Ishikawa (cell line): Measurements from ENCODE around the gene CLDN5.

Experiments used
- CEBPB ChIP-seq: IDR thresholded peaks from 2 replicates; pipeline ENCODE4 v1.6.1; 2012
- CREB1 ChIP-seq: IDR thresholded peaks from 2 replicates; pipeline ENCODE4 v1.6.1; 2012; ENCODE audit warnings: low read depth
- EGR1 ChIP-seq: IDR thresholded peaks from 2 replicates; pipeline ENCODE4 v1.6.1; 2012
- EP300 ChIP-seq: IDR thresholded peaks from 2 replicates; pipeline ENCODE4 v1.6.1; 2012; ENCODE audit warnings: borderline replicate concordance
- FOXM1 ChIP-seq: IDR thresholded peaks from 2 replicates; pipeline ENCODE4 v1.6.1; 2012; ENCODE audit warnings: low read depth, borderline replicate concordance
- NFIC ChIP-seq: IDR thresholded peaks from 2 replicates; pipeline ENCODE4 v1.6.1; 2012
- RAD21 ChIP-seq: IDR thresholded peaks from 2 replicates; pipeline ENCODE4 v1.6.1; 2012; ENCODE audit warnings: low read depth
- TAF1 ChIP-seq: IDR thresholded peaks from 2 replicates; pipeline ENCODE4 v1.6.1; 2012; ENCODE audit warnings: low read depth, mild to moderate bottlenecking
- TCF12 ChIP-seq: IDR thresholded peaks from 2 replicates; pipeline ENCODE4 v1.6.1; 2012; ENCODE audit warnings: low read depth
- TEAD4 ChIP-seq: IDR thresholded peaks from 2 replicates; pipeline ENCODE4 v1.6.1; 2012
- YY1 ChIP-seq: IDR thresholded peaks from 2 replicates; pipeline ENCODE4 v1.6.1; 2012; ENCODE audit warnings: low read depth
- ZBTB7A ChIP-seq: IDR thresholded peaks from 2 replicates; pipeline ENCODE4 v1.6.1; 2012; ENCODE audit warnings: low read depth
- TF ChIP-seq, protein P1 (sequence below): IDR thresholded peaks from 2 replicates; pipeline ENCODE4 v1.6.1; 2012; ENCODE audit warnings: low read depth, mild to moderate bottlenecking
- TF ChIP-seq, protein P2 (sequence below): IDR thresholded peaks from 2 replicates; pipeline ENCODE4 v1.6.1; 2012
- TF ChIP-seq, protein P3 (sequence below): IDR thresholded peaks from 2 replicates; pipeline ENCODE4 v1.6.1; 2012

The CLDN5 gene

DNA sequence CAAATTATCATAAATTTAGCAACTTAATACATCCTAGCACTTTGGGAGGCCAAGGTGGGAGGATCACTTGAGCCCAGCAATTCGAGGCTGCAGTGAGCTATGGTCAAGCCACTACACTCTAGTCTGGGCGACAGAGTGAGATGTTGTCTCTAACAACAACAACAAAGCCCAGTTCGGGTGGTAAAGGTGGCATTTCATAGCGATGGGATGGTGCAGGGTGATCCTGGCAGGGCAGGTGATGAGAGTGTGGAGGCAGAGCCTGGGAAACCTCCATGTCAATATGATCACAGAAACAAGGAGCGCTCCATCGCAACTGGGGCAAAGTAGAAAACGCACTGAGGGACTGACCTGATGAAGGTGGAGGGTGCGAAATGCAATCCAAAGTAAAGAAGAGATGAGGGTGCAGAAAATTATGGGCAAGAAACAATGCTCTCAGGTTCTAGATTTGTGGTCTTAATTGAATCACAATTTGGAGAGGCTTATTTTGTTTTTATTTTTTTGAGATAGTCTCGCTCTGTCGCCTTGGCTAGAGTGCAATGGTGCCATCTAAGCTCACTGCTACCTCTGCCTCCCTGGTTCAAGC, 32.8 kb upstream of the CLDN5 start:
- TF ChIP-seq ZBTB7A = no peak
- TF ChIP-seq EGR1 = no peak
- TF ChIP-seq NFIC = no peak
- TF ChIP-seq, protein P1, sequence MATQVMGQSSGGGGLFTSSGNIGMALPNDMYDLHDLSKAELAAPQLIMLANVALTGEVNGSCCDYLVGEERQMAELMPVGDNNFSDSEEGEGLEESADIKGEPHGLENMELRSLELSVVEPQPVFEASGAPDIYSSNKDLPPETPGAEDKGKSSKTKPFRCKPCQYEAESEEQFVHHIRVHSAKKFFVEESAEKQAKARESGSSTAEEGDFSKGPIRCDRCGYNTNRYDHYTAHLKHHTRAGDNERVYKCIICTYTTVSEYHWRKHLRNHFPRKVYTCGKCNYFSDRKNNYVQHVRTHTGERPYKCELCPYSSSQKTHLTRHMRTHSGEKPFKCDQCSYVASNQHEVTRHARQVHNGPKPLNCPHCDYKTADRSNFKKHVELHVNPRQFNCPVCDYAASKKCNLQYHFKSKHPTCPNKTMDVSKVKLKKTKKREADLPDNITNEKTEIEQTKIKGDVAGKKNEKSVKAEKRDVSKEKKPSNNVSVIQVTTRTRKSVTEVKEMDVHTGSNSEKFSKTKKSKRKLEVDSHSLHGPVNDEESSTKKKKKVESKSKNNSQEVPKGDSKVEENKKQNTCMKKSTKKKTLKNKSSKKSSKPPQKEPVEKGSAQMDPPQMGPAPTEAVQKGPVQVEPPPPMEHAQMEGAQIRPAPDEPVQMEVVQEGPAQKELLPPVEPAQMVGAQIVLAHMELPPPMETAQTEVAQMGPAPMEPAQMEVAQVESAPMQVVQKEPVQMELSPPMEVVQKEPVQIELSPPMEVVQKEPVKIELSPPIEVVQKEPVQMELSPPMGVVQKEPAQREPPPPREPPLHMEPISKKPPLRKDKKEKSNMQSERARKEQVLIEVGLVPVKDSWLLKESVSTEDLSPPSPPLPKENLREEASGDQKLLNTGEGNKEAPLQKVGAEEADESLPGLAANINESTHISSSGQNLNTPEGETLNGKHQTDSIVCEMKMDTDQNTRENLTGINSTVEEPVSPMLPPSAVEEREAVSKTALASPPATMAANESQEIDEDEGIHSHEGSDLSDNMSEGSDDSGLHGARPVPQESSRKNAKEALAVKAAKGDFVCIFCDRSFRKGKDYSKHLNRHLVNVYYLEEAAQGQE = no peak
- TF ChIP-seq, protein P2, sequence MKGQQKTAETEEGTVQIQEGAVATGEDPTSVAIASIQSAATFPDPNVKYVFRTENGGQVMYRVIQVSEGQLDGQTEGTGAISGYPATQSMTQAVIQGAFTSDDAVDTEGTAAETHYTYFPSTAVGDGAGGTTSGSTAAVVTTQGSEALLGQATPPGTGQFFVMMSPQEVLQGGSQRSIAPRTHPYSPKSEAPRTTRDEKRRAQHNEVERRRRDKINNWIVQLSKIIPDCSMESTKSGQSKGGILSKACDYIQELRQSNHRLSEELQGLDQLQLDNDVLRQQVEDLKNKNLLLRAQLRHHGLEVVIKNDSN = no peak
- TF ChIP-seq, protein P3, sequence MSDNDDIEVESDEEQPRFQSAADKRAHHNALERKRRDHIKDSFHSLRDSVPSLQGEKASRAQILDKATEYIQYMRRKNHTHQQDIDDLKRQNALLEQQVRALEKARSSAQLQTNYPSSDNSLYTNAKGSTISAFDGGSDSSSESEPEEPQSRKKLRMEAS = no peak
- no peak for TF ChIP-seq TCF12
- TF ChIP-seq RAD21 = no peak
- no peak for TF ChIP-seq CEBPB
- no peak for TF ChIP-seq CREB1
- TF ChIP-seq TAF1 = no peak

DNA sequence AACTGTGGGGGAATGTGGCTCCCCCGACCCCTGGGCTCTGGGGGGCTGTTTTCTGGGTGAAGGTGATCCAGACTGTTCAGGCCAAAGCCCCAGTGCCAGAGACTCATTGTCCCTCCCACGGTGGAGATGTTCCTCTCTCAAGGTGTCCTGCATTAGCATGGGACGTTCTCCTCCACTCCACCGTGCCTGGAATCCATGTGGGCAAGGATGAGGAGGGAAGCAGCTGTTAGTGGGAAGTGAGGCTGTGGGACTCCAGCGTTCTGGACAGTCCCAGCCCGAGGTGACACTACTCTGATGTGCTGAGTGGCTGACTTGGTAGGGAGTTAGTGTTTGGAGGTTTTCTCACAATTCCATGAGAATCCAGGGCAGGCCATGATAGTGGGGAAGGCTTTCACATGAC, 31.4 kb upstream of the CLDN5 start:
- TF ChIP-seq, protein P3 = no peak
- TF ChIP-seq EP300 (no peak), EGR1 (no peak), CREB1 (no peak), TCF12 (no peak), FOXM1 (no peak), TEAD4 (no peak), RAD21 (no peak), ZBTB7A (no peak)
- TF ChIP-seq, protein P1 = no peak
- TF ChIP-seq, protein P2 = no peak

DNA sequence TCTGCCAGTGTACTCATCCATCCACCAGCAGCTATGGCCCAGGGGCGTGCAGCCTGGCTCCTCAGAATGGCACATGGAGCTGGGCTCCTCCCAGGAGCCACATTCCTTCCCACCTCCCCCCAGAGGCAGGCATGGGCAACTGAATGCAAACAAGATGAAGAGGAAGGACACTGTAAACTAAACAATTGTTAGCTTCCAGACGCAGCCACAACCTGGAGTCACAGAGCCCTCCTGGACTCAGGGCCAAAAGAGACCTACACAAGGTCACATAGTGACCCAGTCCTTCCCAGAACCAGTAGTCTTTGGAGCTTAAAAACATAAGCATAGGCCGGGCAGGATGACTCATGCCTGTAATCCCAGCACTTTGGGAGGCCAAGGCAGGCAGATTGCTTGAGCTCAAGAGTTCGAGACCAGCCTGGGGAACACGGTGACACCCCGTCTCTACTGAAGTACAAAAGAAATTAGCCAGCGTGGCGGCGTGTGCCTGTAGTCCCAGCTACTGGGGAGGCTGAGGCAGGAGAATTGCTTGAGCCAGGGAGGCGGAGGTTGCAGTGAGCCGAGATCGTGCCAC, 30.7 kb upstream of the CLDN5 start:
- TF ChIP-seq, protein P3 = no peak
- TF ChIP-seq TEAD4 = peak; percentile 72

DNA sequence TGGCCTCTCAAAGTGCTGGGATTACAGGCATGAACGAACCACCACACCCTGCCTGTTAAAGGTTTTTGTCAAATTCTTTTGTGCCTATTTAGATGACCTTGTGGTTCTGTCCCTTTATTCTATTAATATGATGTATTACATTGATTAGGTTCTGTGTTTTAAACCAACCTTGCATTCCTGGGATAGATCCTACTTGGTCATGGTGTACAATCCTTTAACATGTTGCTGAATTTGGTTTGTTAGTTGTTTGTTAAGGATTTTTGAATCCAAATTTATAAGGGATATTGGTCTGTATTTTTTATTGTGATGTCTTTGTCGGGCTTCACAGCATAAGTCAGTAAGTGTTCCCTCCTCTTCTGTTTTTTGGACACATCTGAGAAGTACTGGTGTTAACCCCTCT, 29.0 kb upstream of the CLDN5 start:
- TF ChIP-seq EGR1 (no peak), FOXM1 (no peak), CREB1 (no peak), TEAD4 (no peak), NFIC (no peak), EP300 (no peak), RAD21 (no peak), YY1 (no peak), TAF1 (no peak), TCF12 (no peak), CEBPB (no peak), ZBTB7A (no peak)
- TF ChIP-seq, protein P1 = no peak
- TF ChIP-seq, protein P3 = no peak
- TF ChIP-seq, protein P2 = no peak
